Astrocyte of the hippocampus (primary cell): ENCODE data around the gene CNP.
"Not testable (repeated sequence)": the region's sequence is repeated elsewhere in the genome, so short reads cannot be mapped to it uniquely, and the experiment has no call there.

Source experiments
- DNase-seq: peaks from one replicate; pipeline ENCODE4 v3.0.0; 2011; ENCODE audit warnings: low read depth, low spot score

Gene CNP

GRCh38 chr17:41966463-41967140 is at the start of gene CNP:
Gene CNP (plus strand): TSS chr17:41966795. CDS start chr17:41966885, 90 bp downstream.
- DNase-seq = peak; percentile 97

- DNase-seq = peak; percentile 61
Measured at GRCh38 chr17:41917192-41917591, 49.4 kb upstream of the CNP start.

- DNase-seq = peak; percentile 75
Measured at GRCh38 chr17:41917679-41918313, 48.8 kb upstream of the CNP start.

DNA sequence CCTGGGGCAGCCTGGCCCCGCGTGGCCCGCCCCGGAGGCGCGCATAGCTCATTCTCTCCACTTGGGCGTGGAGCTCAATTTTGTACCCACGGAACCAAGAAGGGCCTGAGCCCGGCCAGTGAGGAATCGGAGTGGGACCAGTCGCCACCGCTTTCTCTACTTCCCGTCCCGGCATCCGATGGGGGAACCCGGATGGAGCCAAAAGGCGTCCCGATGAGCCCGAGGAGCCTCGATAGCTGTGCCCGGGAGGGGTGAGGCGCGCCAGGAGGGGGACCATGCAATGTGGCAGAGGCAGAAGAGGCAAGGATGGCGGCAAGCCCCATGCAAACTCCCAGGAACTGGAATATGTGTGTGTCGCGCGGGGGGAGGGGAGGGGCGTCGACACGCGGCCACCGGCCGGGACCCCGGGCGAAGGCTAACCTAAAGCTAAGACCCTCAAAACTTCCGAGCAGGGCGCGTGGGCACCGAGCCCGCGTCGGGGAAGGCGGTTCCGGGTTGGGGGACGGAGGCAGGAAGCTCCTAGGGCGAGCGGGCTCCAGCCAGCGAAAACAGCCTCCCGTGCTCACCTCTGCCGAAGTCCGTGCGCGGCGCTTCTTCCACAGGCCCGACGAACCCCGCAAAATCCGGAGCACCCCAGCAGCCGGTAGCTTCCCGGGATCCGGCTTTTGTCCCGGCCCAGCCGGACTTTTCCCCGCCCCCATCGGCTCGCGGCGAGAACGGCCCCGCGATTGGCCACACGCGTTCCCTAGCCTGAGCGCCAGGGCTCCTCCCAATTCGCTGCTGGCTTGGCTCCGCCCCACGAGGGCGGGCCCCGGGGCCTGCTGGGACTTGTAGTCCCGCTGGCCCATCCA is 48.1 kb upstream of the CNP start, which contains the start of gene ACLY:
ACLY (minus strand) TSS at position 638 of the 851 bp plus-strand sequence. CDS start 5,078 bp downstream, outside the sequence.
- peak; percentile 99 for DNase-seq

DNA sequence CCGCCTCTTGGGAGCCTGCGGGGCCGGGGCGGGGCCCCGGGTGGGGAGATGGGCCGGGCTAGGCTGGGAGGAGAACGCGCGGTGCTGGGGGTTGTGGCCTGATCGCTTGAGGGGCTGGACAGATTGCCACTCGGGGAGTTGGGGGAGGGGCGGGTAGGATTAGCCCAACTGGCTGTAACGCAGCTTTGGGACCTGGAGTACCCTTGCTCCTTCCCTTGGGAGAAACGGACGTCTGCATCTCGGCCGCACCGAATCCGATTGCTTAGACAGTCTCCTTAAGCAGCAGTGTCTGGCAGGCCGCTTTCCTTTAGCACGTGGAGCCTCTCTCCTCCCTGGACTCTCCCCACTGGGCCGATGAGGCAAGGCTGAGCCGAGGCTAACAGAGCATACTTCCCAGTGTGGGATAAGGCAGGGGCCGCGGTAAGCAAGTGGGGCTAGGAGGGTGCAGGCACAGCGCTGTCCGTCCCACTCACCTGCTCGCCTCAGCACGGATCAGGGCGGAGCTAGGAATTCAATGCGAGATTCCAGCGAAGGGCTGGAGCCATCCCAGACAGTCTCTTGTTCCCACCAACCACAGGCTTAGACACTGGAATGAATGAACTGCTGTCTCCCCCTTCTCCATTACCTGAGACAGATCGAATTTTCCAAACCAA is 47.3 kb upstream of the CNP start:
- no peak for DNase-seq

DNA sequence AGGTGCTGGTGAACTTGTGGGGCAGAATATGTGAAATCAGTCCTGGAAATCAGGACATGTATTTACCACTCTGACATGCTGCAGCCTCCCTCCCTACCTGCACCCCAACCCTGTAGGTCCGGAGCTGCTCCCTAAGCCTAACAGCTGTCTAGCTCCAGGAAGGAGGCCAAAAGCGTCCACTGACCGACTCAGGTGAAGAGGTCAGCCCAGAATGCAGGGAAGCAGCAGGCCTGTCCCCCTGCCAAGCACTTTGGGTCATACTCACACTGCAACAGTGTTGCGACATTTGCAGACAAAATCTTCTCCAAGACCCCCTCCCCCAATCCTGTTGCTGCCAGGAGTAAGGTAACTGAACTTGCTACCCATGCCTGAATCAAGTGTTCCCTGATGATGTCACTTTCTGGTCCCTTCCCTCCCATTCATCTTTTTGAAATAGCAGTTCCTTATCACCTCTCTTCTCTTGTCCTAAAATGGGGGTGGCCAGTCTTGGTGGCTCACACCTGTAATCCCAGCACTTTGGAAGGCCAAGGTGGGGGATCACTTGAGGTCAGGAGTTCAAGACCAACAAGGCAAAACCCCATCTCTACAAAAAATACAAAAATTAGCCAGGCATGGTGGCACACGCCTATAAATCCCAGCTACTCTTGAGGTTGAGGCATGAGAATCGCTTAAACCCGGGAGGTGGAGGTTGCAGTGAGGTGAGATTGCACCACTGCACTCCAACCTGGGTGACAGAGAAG is 46.6 kb upstream of the CNP start:
- DNase-seq = no peak

DNA sequence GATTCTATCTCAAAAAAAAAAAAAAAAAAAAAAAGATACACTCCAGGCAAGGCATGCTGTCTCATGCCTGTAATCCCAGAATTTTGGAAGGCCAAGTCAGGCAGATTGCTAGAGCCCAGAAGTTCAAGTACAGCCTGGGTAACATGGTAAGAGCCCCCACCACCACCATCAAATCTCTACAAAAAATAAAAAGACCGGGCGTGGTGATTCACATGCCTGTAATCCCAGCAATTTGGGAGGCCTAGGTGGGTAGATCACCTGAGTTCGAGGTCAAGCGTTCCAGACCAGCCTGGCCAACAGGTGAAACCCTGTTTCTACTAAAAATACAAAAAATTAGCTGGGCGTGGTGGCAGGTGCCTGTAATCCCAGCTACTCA is 46.0 kb upstream of the CNP start:
- DNase-seq = no peak

DNA sequence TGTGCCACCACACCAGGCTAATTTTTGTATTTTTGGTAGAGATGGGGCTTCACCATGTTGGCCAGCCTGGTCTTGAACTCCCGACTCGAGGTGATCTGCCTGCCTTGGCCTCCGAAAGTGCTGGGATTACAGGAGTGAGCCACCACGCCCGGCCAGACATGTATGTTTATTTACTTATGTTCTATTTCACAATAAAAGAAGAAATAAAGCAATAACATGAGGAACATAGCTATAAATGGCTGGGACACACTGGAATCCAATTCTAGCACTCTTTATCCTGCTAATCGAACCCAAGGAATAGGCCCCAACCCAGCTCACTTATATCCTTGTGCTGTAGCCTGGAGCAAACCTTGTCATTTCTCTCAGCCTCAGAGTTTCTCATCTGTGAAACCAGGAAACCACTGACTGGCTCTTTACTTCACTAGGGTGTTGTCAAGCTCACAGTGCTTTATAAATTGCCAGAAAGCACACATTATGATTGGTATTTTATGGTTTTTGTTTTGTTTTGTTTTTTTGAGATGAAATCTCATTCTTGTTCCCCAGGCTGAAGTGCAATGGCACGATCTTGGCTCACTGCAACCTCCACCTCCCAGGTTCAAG is 40.5 kb upstream of the CNP start:
- no peak for DNase-seq

DNA sequence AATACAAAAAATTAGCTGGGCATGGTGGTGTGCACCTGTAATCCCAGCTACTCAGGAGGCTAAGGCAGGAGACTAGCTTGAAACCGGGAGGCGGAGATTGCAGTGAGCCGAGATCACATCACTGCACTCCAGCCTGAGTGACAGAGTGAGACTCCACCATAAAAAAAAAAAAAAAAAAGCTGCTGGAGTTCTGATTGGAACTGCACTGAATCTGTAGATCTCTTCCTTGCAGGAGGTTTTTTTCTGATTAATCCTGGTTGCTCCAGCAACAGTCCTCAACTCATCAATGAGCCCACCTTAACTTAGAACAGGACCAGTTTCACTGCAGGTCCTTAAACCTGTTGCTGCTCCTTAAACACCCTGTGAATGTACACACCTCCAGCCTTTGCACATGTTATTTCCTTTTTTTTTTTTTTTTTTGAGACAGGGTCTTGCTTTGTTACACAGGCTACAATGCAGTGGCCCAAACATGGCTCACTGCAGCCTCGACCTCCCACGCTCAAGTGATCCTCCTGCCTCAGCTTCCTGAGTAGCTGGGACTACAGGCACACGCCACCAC is 37.8 kb upstream of the CNP start:
- no peak for DNase-seq

DNA sequence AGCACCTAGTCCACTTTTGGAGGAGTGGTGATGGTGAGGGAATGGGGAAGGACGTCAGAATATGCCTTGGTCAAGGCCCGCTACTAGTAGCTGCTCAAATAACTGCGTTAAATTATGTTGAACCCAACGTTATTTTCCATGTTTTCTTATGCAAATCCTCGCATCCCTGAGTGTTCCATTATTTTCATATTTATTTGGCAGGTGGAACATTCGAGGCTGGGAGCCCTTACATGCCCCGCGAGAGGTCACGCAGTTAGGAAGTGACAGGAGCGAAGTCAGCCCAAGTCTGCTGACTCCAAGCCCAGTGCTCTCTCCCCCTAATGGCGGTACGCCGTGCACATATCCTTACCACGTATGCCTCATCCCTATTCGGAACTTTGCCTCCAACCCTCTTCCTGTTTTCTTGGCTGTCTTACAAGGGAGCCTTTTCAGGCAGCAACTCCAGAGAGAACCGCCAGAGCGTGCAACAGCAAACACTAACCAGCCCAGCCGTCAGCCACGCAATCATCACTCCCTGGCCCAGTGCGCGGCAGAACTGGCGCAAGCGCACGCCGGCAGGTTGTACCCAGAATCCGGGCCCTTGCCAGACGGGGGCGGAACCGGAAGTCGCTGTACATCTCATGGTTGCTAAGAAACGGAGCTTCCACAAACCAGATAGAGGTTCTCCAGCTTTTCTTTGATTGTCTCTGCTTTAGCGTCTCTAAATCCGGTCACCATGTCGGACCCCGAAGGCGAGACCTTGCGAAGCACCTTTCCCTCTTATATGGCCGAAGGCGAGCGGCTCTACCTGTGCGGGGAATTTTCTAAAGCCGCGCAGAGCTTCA is 36.4 kb upstream of the CNP start, which contains the start of gene ODAD4:
ODAD4 (plus strand) TSS at position 609 of the 824 bp plus-strand sequence; CDS start at position 716, 107 bp downstream.
- DNase-seq = peak; percentile 98

- DNase-seq = not testable (repeated sequence)
Measured at GRCh38 chr17:41930833-41931156, 35.8 kb upstream of the CNP start.

DNA sequence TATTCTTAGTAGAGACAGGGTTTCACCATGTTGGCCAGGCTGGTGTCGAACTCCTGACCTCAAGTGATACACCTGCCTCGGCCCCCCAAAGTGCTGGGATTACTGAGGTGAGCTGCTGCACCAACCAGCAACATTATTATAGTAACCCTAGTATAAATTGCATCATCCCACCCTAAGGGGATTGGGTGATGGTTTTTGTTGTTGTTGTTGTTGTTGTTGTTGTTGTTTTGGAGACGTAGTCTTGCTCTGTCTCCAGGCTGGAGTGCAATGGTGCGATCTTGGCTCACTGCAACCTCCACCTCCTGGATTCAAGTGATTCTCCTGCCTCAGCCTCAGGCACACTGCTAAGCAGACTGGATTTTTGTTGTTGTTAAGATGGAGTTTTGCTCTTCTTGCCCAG is 34.9 kb upstream of the CNP start:
- DNase-seq = not testable (repeated sequence)

DNA sequence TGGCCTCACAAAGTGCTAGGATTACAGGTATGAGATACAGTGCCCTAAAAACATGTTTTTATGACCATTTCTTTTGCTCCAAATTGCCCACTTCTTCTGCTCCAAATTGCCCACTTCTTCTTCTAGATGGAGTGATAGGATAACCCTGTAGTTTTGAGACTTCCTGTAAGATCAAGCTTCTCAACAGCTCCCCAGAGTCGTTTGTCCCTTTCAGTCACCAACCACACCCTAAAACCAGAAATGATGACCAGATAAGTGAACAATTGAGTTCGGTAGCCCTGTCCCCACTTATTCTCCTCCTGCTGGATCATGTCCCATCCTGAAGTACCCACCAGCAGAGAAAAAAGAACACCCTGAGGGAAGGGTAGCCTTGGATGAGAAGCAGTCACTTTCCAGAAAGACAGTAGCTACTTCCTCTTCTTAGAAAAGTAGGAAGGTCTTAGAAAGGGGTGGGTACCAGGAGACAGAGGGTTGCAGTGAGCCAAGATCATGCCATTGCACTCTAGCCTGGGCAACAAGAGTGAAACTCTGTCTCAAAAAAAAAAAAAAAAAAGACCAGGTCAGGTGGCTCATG is 33.7 kb upstream of the CNP start:
- DNase-seq = no peak

DNA sequence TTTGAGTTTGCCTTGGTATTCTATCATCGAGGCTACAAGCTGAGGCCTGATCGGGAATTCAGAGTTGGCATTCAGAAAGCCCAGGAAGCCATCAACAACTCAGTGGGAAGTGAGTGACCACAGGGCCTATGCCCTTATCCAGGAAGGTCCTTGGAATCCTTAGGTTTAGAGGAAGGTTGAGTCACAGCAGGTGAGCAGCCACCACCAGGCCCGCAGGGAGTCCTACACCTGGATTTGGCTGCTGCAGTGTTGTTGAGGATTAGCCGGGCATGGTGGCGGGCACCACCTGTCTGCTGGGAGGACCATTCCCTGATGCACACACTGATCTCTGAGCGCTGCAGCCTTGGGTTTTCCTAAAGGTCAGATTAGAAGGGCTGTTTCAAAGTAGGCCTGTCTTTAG is 31.0 kb upstream of the CNP start:
- no peak for DNase-seq

GRCh38 chr17:41937970-41938954 is 28.3 kb upstream of the CNP start:
- DNase-seq = no peak

DNA sequence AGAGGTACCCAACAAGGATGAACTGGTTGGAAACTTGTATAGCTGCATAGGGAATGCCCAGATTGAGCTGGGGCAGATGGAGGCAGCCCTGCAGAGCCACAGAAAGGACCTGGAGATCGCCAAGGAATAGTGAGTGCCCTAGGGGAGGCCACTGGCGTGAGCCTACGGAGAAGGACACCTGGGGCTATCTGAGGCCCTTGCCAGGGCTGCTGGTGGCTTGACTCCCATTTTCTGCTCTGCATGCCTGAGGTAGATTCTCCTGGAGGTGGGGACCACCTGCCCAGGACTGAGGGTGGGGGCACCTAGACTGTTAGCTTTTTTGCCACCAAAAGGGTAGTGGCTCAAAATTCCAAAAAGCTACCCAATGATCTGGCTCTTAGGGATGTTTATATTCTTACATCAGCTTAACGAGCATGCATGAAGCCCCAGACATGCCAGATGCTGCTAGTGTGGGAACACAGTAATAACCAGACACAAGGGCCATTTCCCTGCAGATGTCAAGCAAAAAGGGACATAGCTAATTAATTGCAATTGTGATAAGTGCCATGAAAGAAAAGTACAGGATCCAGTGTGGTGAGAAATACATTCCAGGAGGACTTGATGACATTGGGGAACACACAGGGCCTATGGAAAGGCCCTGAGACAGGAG is 27.4 kb upstream of the CNP start:
- no peak for DNase-seq

DNA sequence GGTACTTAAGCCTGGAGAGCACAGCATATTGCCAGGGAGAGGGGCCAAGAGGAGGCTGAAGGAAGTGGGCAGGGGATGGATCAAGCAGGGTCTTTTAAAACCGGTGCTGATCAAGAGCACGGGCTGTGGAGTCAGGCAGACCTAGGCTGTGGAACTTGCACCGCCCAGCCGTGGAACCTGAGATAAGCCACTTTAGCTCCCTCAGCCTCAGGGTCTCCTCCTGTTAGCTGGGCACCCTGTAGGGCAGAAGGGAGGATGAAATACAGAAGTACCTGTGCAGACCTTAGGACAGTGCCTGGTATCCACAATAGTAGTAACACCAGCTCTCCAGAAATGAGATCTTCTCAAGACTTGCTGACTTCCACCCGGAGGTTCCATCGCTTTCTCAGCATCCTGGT is 26.9 kb upstream of the CNP start:
- no peak for DNase-seq

DNA sequence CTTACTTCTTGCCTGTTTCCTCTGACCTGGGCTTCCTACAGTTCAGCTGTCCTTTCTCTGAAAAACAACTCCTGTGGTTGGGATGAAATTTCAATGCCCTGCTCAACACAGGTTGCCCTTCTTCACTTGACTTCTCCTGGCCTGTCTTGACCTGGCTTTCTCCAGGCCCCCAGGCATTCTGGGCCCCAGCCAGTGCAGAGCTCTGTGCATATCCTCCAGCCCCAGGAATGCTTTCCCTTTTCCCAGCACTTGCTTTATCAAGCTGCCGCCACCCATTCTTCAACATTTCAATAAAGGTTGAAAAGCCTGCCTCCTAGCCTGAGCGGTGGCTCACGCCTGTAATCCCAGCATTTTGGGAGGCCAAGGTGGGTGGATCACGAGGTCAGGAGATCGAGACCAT is 25.4 kb upstream of the CNP start:
- DNase-seq = no peak
